ENCODE results near the gene GAS6. TPM values are rescaled to one million over a fixed set of nuclear protein-coding genes. Genes with fewer than 3 reads are reported as not detected.

The GAS6 gene
- total RNA-seq, 1 experiment from 2014 or later: 28.1 TPM

GRCh38 chr13:113811081-113811928 lies 52.6 kb downstream of the GAS6 start:
- intact Hi-C loops (cut with micrococcal nuclease; ENCODE audit: unreplicated experiment): no loop called here
- no TSS peak for BruUV-seq (replicated peaks)
- no peaks in the 10 kb centered on the region for H3K9me3 ChIP-seq (ENCODE audit: control insufficient read depth, insufficient read depth, low read depth, low read length)
- no peak overlapping the region for H3K4me3 ChIP-seq (ENCODE audit: low read depth in 2 of 2, low read length in 2 of 2)
- in situ Hi-C loops (cut with HindIII; ENCODE audit: low pct_unique_long_range_greater_than_20kb, low sequenced_read_pairs): no loop called here
- H3K4me1 ChIP-seq (ENCODE audit: control insufficient read depth, insufficient read depth, low read length): peaks cover 8% of the 10 kb centered on the region
- ChIA-PET POLR2A (no interaction called here), CTCF (no interaction called here)
- no peak for TF ChIP-seq POLR2AphosphoS5 (IDR thresholded peaks at IDR 0.05; ENCODE audit: low read depth, low read length)
- no peak for TF ChIP-seq SIN3A (IDR thresholded peaks at IDR 0.05; ENCODE audit: borderline replicate concordance, insufficient read depth, low read depth, low read length)
- H3K27me3 ChIP-seq (ENCODE audit: control insufficient read depth, insufficient read depth, low read length): no peaks in the 10 kb centered on the region
- H3K27ac ChIP-seq (ENCODE audit: low read length): no peak overlapping the region
- DNase-seq (ENCODE audit: low read depth, low spot score) (no peak), ATAC-seq (no peak)
- H3K36me3 ChIP-seq (ENCODE audit: control insufficient read depth, insufficient read depth, low read length): peaks cover 3% of the 10 kb centered on the region; the same call in 1 of the 2 replicates

- in situ Hi-C loops (cut with HindIII; ENCODE audit: low pct_unique_long_range_greater_than_20kb, low sequenced_read_pairs): no loop called here
- DNase-seq (ENCODE audit: low read depth, low spot score) (no peak), ATAC-seq (no peak)
- POLR2A ChIA-PET: interaction anchor here (0.5 kb wide), 1 partner anchor 110 kb away, joined by 4 read pairs; no protein-coding TSS in a partner anchor
- H3K9me3 ChIP-seq (ENCODE audit: control insufficient read depth, insufficient read depth, low read depth, low read length): no peaks in the 10 kb centered on the region
- peaks cover 8% of the 10 kb centered on the region for H3K4me1 ChIP-seq (ENCODE audit: control insufficient read depth, insufficient read depth, low read length)
- intact Hi-C loops (cut with micrococcal nuclease; ENCODE audit: unreplicated experiment): no loop called here
- H3K36me3 ChIP-seq (ENCODE audit: control insufficient read depth, insufficient read depth, low read length): peaks cover 2% of the 10 kb centered on the region; the same call in 1 of the 2 replicates
- TF ChIP-seq CTCF (IDR thresholded peaks at IDR 0.05) (no peak), SIN3A (IDR thresholded peaks at IDR 0.05; ENCODE audit: borderline replicate concordance, insufficient read depth, low read depth, low read length) (no peak), REST (IDR thresholded peaks at IDR 0.05; ENCODE audit: insufficient read depth in 1 of 2, low read depth in 2 of 2, low read length in 1 of 2) (no peak), TCF7L2 (IDR thresholded peaks at IDR 0.05; ENCODE audit: low read depth, low read length) (no peak), POLR2AphosphoS5 (IDR thresholded peaks at IDR 0.05; ENCODE audit: low read depth, low read length) (no peak)
- CTCF ChIA-PET: no interaction called here
- no peaks in the 10 kb centered on the region for H3K27me3 ChIP-seq (ENCODE audit: control insufficient read depth, insufficient read depth, low read length)
- no peak overlapping the region for H3K27ac ChIP-seq (ENCODE audit: low read length)
- H3K4me3 ChIP-seq (ENCODE audit: low read depth in 2 of 2, low read length in 2 of 2): no peak overlapping the region
- BruUV-seq (replicated peaks): no TSS peak
Observed at GRCh38 chr13:113810640-113811039, 53.2 kb downstream of the GAS6 start.

- no peak overlapping the region for H3K27ac ChIP-seq (ENCODE audit: low read length)
- TF ChIP-seq POLR2AphosphoS5 (IDR thresholded peaks at IDR 0.05; ENCODE audit: low read depth, low read length) (no peak), SIN3A (IDR thresholded peaks at IDR 0.05; ENCODE audit: borderline replicate concordance, insufficient read depth, low read depth, low read length) (no peak), TCF7L2 (IDR thresholded peaks at IDR 0.05; ENCODE audit: low read depth, low read length) (no peak), REST (IDR thresholded peaks at IDR 0.05; ENCODE audit: insufficient read depth in 1 of 2, low read depth in 2 of 2, low read length in 1 of 2) (no peak), CTCF (IDR thresholded peaks at IDR 0.05) (no peak)
- CTCF ChIA-PET: no interaction called here
- in situ Hi-C loops (cut with HindIII; ENCODE audit: low pct_unique_long_range_greater_than_20kb, low sequenced_read_pairs) (no loop called here), intact Hi-C loops (cut with micrococcal nuclease; ENCODE audit: unreplicated experiment) (no loop called here)
- POLR2A ChIA-PET: interaction anchor here (0.5 kb wide), 1 partner anchor 110 kb away, joined by 4 read pairs; no protein-coding TSS in a partner anchor
- ATAC-seq (no peak), DNase-seq (ENCODE audit: low read depth, low spot score) (no peak)
- no peaks in the 10 kb centered on the region for H3K9me3 ChIP-seq (ENCODE audit: control insufficient read depth, insufficient read depth, low read depth, low read length)
- H3K4me1 ChIP-seq (ENCODE audit: control insufficient read depth, insufficient read depth, low read length): peaks cover 8% of the 10 kb centered on the region
- BruUV-seq (replicated peaks): no TSS peak
- no peak overlapping the region for H3K4me3 ChIP-seq (ENCODE audit: low read depth in 2 of 2, low read length in 2 of 2)
- H3K36me3 ChIP-seq (ENCODE audit: control insufficient read depth, insufficient read depth, low read length): no peaks in the 10 kb centered on the region
- H3K27me3 ChIP-seq (ENCODE audit: control insufficient read depth, insufficient read depth, low read length): no peaks in the 10 kb centered on the region
Observed at GRCh38 chr13:113809934-113810333, 53.9 kb downstream of the GAS6 start.
